Activated naive CD8-positive, alpha-beta T cell (primary cell): Measurements from ENCODE around the gene TAAR9.

Experiments
- H3K27ac Mint-ChIP-seq: one replicate; pipeline ENCODE4 v1.8.0; 2021; ENCODE audit warnings: mixed read lengths
- H3K27me3 Mint-ChIP-seq: one replicate; pipeline ENCODE4 v1.8.0; 2021; ENCODE audit warnings: mixed read lengths
- H3K36me3 Mint-ChIP-seq: one replicate; pipeline ENCODE4 v1.8.0; 2021; ENCODE audit warnings: mixed read lengths
- H3K4me1 Mint-ChIP-seq: one replicate; pipeline ENCODE4 v1.8.0; 2021; ENCODE audit warnings: low read depth, mixed read lengths
- H3K4me3 Mint-ChIP-seq: one replicate; pipeline ENCODE4 v1.8.0; 2021; ENCODE audit warnings: mild to moderate bottlenecking, mixed read lengths
- H3K9me3 Mint-ChIP-seq: one replicate; pipeline ENCODE4 v1.8.0; 2021; ENCODE audit warnings: low read depth, mixed read lengths

Gene TAAR9, protein sequence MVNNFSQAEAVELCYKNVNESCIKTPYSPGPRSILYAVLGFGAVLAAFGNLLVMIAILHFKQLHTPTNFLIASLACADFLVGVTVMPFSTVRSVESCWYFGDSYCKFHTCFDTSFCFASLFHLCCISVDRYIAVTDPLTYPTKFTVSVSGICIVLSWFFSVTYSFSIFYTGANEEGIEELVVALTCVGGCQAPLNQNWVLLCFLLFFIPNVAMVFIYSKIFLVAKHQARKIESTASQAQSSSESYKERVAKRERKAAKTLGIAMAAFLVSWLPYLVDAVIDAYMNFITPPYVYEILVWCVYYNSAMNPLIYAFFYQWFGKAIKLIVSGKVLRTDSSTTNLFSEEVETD

DNA sequence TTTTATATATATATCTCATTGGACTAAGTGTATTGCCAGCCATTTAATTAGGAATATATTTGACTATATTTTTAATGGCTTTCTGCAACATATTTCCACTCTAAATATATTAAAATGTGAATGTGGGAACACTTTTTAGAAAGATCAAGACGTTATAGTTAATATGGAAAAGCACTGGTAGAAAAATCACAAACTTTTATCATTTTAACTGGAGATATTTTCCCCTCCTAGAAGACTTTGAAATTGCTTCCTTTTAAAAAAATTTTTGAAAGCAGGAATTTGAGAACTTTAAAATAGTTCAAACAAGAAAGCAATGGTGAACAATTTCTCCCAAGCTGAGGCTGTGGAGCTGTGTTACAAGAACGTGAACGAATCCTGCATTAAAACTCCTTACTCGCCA lies at the start of gene TAAR9:
TAAR9 (plus strand) TSS at position 301 of the 400 bp plus-strand sequence; CDS start at position 314, 13 bp downstream.
- Mint-ChIP-seq H3K36me3 (no peaks in the 10 kb centered on the region), H3K27me3 (peaks cover 14% of the 10 kb centered on the region), H3K9me3 (no peaks in the 10 kb centered on the region)

DNA sequence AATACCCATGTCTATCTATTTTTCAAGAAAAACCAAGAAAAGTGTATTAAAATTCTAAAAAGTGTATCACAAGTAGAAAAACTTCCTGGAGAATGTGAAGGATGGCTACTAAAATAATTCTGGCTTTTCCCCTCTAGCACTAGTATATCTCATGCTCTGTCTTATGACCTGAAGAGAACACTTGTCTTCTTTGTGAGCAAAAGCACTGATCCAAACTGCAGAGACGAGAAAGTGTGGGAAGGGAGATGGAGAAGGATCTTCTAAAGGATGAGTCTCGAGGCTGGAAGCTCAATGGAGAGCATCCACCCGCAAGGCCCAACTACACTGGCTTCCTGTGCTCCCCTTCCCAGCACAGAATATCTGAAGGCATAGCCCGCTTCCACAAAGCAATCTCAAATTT lies 48.7 kb upstream of the TAAR9 start:
- no peak overlapping the region for H3K27ac Mint-ChIP-seq
- no peaks in the 10 kb centered on the region for H3K27me3 Mint-ChIP-seq
- peaks cover 10% of the 10 kb centered on the region for H3K36me3 Mint-ChIP-seq
- H3K9me3 Mint-ChIP-seq: peaks cover 4% of the 10 kb centered on the region
- no peak overlapping the region for H3K4me3 Mint-ChIP-seq
- H3K4me1 Mint-ChIP-seq: peaks cover 14% of the 10 kb centered on the region

More for the DNA sequence above, at the start of gene TAAR9:
- H3K27ac Mint-ChIP-seq: no peak within 1 kb of the TSS
- H3K4me1 Mint-ChIP-seq: no peaks in the 10 kb centered on the region
- no peak within 1 kb of the TSS for H3K4me3 Mint-ChIP-seq

DNA sequence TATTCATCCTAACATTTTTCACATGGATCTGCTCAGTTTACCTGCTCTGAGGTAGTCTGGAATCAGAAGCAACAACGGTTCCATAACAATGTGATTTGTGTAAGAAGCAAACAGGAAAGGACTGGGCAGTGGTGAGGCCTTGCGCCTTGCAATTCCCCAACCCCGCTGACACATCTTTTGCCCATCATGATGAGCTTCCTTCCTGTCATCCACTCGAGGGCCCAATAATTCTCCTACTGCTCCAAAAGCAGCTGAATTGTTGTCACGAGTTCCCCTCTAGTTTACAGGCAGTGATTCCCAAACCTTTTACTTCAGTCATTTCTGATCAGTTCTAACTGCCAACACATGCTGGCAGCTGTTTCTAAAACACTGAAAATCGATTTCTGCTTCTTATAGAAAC lies 48.1 kb upstream of the TAAR9 start:
- no peak overlapping the region for H3K27ac Mint-ChIP-seq
- H3K9me3 Mint-ChIP-seq: peaks cover 9% of the 10 kb centered on the region
- no peaks in the 10 kb centered on the region for H3K27me3 Mint-ChIP-seq
- H3K4me1 Mint-ChIP-seq: peaks cover 21% of the 10 kb centered on the region
- no peak overlapping the region for H3K4me3 Mint-ChIP-seq
- peaks cover 16% of the 10 kb centered on the region for H3K36me3 Mint-ChIP-seq

DNA sequence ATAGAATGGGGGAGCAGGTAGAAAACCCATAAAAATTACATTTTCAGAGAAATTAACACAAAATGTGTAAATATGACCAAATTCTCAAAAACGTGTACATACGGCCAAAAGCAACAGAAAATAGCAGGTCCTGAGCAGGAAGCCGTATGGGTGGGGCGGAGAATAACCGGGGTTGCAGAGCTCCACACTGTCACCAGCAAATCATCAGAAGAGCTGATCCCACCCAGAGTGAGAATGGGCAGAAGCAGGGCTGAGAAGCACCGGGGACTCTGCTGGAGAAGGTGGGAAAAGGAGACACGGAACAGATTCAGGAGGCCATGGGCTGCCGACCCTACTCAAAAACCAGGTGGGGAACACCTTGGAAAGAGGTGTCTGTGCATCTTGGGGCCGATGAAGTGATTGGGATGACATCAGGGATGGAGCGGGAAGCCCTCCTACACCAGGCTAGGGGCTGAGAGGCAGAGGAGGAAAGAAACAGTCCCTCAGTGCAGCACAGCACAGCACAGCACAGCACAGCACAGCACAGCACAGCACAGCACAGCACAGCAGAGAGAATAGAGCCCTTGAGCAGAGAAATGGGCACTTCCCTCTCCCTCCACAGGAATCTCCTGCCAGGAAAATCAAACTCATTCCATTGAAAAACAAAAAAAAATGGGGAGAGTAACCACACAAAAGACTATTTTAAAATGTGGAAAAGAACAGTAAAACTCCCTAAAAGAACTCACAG lies 47.4 kb upstream of the TAAR9 start:
- Mint-ChIP-seq H3K27me3 (no peaks in the 10 kb centered on the region), H3K36me3 (peaks cover 17% of the 10 kb centered on the region), H3K4me1 (peaks cover 27% of the 10 kb centered on the region), H3K27ac (no peak overlapping the region), H3K9me3 (peaks cover 9% of the 10 kb centered on the region), H3K4me3 (no peak overlapping the region)

DNA sequence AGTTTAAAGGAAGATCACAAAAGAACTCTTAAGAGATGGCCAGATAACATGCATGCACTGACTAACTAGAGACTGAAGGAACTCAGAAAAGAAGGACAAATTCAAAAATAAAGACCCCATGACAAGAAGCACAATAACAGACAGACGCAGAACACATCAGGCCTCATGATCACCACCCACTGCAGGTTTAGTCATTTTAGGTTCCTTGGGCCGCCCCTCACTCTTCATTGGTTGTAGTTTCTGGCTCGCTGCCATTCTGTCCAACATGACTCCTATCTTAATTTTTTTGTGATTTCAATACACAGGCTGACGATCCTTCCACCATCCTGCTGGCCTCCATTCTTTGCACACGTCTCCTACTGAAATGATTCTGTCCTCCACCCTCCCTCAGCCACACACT lies 46.8 kb upstream of the TAAR9 start:
- Mint-ChIP-seq H3K27me3 (no peaks in the 10 kb centered on the region), H3K4me3 (no peak overlapping the region), H3K27ac (no peak overlapping the region), H3K9me3 (peaks cover 9% of the 10 kb centered on the region), H3K4me1 (peaks cover 31% of the 10 kb centered on the region), H3K36me3 (peaks cover 17% of the 10 kb centered on the region)

DNA sequence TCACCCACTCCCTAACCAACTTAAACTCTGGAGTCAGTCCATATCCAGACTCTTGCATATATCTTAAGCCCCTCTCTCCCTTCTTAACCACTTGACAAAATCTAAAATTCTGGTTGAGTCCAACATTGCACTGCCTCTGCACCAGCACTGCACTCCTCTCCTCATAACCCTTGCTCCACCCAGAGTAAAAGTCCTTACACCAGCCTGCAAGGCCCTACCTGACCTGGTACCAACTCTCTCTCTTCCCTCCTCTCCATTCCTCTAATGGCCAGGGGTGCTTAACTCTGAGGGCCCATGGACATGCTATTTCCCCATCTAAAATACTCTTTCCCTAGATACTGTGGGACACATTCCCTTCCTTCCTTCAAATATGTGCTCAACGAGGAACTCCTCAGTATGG lies 46.2 kb upstream of the TAAR9 start:
- Mint-ChIP-seq H3K4me1 (peaks cover 35% of the 10 kb centered on the region), H3K36me3 (peaks cover 18% of the 10 kb centered on the region), H3K27me3 (no peaks in the 10 kb centered on the region), H3K9me3 (peaks cover 9% of the 10 kb centered on the region), H3K4me3 (no peak overlapping the region), H3K27ac (no peak overlapping the region)

DNA sequence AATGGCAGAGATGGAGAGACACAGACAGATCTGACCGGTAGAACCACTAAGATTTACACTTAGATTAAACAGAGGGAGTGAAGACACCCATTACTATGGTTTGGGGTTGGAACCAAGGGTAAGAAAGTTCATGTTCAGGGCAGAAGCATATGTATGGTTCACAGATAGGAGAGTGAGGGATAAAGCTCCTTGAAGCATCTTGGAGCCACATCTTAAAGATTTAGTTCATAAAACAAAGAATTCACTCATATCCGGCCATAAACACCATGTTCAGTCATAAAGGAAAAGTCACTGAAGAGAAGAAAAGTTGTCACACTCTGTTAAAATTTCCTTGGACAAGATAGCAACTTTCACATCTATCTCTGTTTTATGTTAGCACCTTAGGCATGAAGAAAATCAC lies 43.1 kb upstream of the TAAR9 start:
- no peaks in the 10 kb centered on the region for H3K27me3 Mint-ChIP-seq
- H3K36me3 Mint-ChIP-seq: peaks cover 33% of the 10 kb centered on the region
- H3K9me3 Mint-ChIP-seq: peaks cover 9% of the 10 kb centered on the region
- no peak overlapping the region for H3K4me3 Mint-ChIP-seq
- H3K27ac Mint-ChIP-seq: no peak overlapping the region
- peaks cover 37% of the 10 kb centered on the region for H3K4me1 Mint-ChIP-seq

DNA sequence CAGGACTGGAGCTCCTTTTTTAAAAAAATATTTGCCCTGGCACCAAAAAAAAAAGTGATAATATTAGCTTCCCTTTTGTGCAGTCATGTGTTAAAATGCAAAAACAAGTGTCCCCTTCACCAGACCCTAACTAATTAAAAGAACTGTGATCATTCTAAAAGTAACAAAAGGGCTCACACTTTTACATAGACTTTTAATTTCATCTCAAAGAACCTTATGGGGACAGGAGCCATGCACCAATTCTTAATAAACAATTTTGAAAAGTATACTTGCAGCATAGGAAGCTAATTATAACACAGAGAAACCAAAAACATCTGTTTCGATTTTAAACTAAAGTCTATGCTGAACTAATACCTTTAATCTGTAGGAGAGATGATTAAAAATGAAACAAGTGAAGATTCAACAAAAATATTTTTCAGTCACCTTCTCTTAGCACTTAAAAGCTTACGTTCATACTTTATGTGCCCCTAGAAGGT lies 42.4 kb upstream of the TAAR9 start:
- Mint-ChIP-seq H3K4me3 (no peak overlapping the region), H3K36me3 (peaks cover 39% of the 10 kb centered on the region), H3K4me1 (peaks cover 40% of the 10 kb centered on the region), H3K9me3 (peaks cover 9% of the 10 kb centered on the region), H3K27me3 (no peaks in the 10 kb centered on the region), H3K27ac (no peak overlapping the region)

DNA sequence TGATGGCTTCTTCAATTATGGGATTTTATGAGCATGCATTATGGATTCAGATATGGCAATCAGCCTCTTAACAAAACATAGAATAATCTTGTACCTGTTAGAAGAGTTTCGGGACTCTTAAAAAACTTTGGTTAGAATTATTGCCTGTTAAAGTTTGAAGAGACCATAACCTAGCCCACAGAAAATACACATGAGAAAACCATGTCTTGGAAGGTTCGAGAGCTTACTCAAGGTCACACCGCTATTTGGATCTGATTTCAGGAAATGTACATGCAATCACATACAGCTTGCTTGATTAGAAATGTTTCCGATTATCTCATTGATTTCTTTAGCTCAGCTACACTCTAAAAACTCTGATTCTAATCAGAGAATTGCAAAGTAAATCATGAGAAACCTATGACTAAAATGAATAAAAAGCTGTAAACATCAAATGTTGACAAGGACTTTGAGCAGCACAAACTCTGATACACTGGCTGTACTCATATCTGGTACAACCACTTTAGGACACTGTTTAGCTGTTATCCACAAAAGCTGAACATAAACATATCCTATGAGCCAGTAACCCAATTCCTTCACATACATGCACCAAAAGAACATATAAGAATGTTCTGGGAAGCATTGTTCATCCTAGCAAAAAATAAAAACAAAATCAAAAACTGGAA lies 41.4 kb upstream of the TAAR9 start:
- H3K4me3 Mint-ChIP-seq: no peak overlapping the region
- no peak overlapping the region for H3K27ac Mint-ChIP-seq
- peaks cover 40% of the 10 kb centered on the region for H3K4me1 Mint-ChIP-seq
- H3K36me3 Mint-ChIP-seq: peaks cover 43% of the 10 kb centered on the region
- no peaks in the 10 kb centered on the region for H3K27me3 Mint-ChIP-seq
- peaks cover 9% of the 10 kb centered on the region for H3K9me3 Mint-ChIP-seq

DNA sequence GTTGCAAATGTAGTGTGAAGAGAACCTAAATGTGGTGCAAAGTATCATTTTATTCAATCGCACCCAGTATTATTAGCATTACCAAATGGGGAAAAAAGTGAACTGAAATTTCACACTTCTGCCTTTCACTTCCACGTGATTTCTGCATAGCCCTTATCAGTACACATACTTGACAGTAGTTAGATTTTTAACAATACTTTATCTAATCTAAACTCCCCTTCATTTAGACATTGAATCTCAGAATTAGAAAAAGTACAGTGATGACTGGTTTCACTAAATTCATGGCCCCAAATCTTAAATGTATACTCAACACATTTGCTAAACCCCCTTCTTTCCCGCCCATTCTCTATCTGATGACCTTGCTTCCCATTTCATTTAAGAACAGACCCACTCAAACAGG lies 39.4 kb upstream of the TAAR9 start:
- no peak overlapping the region for H3K4me3 Mint-ChIP-seq
- peaks cover 42% of the 10 kb centered on the region for H3K36me3 Mint-ChIP-seq
- peaks cover 36% of the 10 kb centered on the region for H3K4me1 Mint-ChIP-seq
- H3K27me3 Mint-ChIP-seq: no peaks in the 10 kb centered on the region
- H3K9me3 Mint-ChIP-seq: peaks cover 9% of the 10 kb centered on the region
- H3K27ac Mint-ChIP-seq: no peak overlapping the region

DNA sequence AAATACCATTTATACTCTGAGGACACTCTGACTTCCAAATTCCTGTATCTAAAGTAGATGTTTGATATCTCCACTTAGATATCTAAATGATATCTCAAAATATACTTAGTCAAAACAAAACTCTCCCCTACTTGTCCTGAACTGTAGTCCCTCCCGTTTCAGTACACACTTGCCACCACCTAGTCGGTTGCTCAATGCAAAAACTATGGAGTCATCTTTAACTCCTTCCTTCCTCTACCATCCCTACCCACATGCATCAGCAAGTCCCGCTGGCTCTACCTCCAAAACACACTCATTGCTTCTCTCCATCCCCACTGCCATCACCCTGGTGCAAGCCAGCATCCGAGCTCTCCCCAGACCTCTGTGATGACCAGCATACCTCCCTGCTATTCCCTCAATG lies 38.3 kb upstream of the TAAR9 start:
- Mint-ChIP-seq H3K27me3 (no peaks in the 10 kb centered on the region), H3K4me3 (no peak overlapping the region), H3K27ac (no peak overlapping the region), H3K36me3 (peaks cover 35% of the 10 kb centered on the region), H3K4me1 (peaks cover 37% of the 10 kb centered on the region), H3K9me3 (peaks cover 1% of the 10 kb centered on the region)

DNA sequence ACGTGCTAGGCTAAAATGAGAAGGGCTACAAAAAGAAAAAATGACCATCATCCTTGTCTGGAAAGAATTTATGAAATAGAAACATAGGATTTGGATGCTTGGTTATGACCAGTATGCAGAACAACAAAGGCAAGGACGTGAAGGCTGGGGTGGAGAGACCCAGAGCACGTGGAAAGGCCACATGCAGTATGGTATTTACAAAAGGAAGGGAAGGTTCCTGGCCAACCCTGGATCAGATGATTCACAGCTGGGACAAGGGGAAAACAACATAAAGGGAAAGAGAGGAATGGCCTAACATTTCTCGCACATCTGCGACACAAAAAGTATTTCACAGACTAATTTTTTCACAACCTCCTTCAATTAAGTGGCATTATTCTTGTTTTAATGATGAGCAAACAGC lies 33.3 kb upstream of the TAAR9 start:
- H3K4me3 Mint-ChIP-seq: no peak overlapping the region
- no peak overlapping the region for H3K27ac Mint-ChIP-seq
- no peaks in the 10 kb centered on the region for H3K27me3 Mint-ChIP-seq
- H3K4me1 Mint-ChIP-seq: peaks cover 44% of the 10 kb centered on the region
- peaks cover 29% of the 10 kb centered on the region for H3K36me3 Mint-ChIP-seq
- no peaks in the 10 kb centered on the region for H3K9me3 Mint-ChIP-seq

DNA sequence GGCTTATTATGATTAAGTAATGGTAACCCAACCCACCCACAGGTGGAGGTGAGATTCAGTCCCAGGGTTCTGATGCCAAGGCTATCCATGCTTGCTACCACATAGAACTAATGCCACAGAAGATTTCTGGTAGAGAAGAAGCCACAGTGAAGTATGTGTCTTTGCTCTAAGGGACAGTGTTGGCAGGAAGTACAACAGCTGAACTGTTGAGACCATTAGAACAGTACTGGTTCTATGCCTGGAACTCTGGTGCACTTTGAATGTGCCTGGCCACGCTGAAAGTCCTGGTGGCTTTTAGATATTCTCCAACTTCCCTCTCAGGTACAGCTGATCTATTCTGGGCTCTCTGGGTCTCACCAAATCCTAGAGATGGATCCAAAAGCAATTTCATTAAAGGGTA lies 32.9 kb upstream of the TAAR9 start:
- H3K4me3 Mint-ChIP-seq: no peak overlapping the region
- no peaks in the 10 kb centered on the region for H3K9me3 Mint-ChIP-seq
- peaks cover 25% of the 10 kb centered on the region for H3K36me3 Mint-ChIP-seq
- H3K4me1 Mint-ChIP-seq: peaks cover 44% of the 10 kb centered on the region
- H3K27me3 Mint-ChIP-seq: no peaks in the 10 kb centered on the region
- no peak overlapping the region for H3K27ac Mint-ChIP-seq

DNA sequence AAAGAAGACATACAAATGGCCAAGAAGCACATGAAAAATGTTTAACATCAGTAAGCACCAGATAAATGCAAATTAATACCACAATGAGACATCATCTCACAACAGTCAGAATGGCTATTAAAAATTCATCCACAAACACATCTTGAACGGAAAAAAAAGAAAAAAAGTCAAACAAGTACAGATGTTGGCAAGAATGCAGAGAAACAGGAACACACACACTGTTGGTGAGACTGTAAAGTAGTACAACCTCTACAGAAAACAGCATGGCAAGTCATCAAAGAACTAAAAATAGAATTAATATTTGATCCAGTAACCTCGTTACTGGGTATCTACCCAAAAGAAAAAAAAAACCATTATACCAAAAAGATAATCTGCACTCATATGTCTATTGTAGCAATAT lies 31.6 kb upstream of the TAAR9 start:
- Mint-ChIP-seq H3K36me3 (peaks cover 19% of the 10 kb centered on the region), H3K4me1 (peaks cover 51% of the 10 kb centered on the region), H3K27ac (no peak overlapping the region), H3K4me3 (no peak overlapping the region), H3K9me3 (no peaks in the 10 kb centered on the region), H3K27me3 (no peaks in the 10 kb centered on the region)
